HEK293 (cell line): ENCODE data around the gene ZRANB1.

Experiments used
- BCL11B ChIP-seq: fragments of 450-650 bp; formaldehyde crosslinking; IDR thresholded peaks from 2 replicates; pipeline ENCODE4 v1.5.1; 2016; ENCODE audit warnings: low read depth, missing biosample characterization, missing genetic modification characterization
- IKZF3 ChIP-seq: fragments of 450-650 bp; IDR thresholded peaks from 2 replicates; pipeline ENCODE4 v1.5.0; 2018; ENCODE audit warnings: missing biosample characterization, mild to moderate bottlenecking, missing genetic modification characterization, moderate library complexity
- INSM2 ChIP-seq: fragments of 450-650 bp; formaldehyde crosslinking; IDR thresholded peaks from 2 replicates; pipeline ENCODE4 v1.5.1; 2016; ENCODE audit warnings: missing biosample characterization, missing genetic modification characterization
- MZF1 ChIP-seq: fragments of 450-650 bp; formaldehyde crosslinking; IDR thresholded peaks from 2 replicates; pipeline ENCODE4 v1.5.1; 2017; ENCODE audit warnings: missing biosample characterization, missing genetic modification characterization, borderline replicate concordance
- OVOL3 ChIP-seq: fragments of 450-650 bp; formaldehyde crosslinking; IDR thresholded peaks from 2 replicates; pipeline ENCODE4 v1.5.1; 2016; ENCODE audit warnings: missing biosample characterization, missing genetic modification characterization
- PRDM10 ChIP-seq: fragments of 450-650 bp; formaldehyde crosslinking; IDR thresholded peaks from 2 replicates; pipeline ENCODE4 v1.5.1; 2016; ENCODE audit warnings: missing biosample characterization, missing genetic modification characterization
- SP7 ChIP-seq: fragments of 450-650 bp; formaldehyde crosslinking; IDR thresholded peaks from 2 replicates; pipeline ENCODE4 v1.5.1; 2016; ENCODE audit warnings: missing biosample characterization, missing genetic modification characterization
- ZBTB17 ChIP-seq: fragments of 450-650 bp; formaldehyde crosslinking; IDR thresholded peaks from 2 replicates; pipeline ENCODE4 v1.5.1; 2016; ENCODE audit warnings: missing biosample characterization, missing genetic modification characterization
- ZBTB48 ChIP-seq: fragments of 450-650 bp; formaldehyde crosslinking; IDR thresholded peaks from 2 replicates; pipeline ENCODE4 v1.5.1; 2016; ENCODE audit warnings: missing biosample characterization, missing genetic modification characterization
- ZBTB49 ChIP-seq: fragments of 450-650 bp; formaldehyde crosslinking; IDR thresholded peaks from 2 replicates; pipeline ENCODE4 v1.5.1; 2016; ENCODE audit warnings: missing biosample characterization, missing genetic modification characterization, low read depth
- ZBTB6 ChIP-seq: fragments of 450-650 bp; formaldehyde crosslinking; IDR thresholded peaks from 2 replicates; pipeline ENCODE4 v1.5.1; 2017; ENCODE audit warnings: missing biosample characterization, missing genetic modification characterization
- ZFHX2 ChIP-seq: fragments of 450-650 bp; formaldehyde crosslinking; conservative IDR thresholded peaks from 2 replicates; pipeline ENCODE4 v1.5.1; 2016; ENCODE audit warnings: missing biosample characterization, missing genetic modification characterization
- ZNF138 ChIP-seq: fragments of 450-650 bp; formaldehyde crosslinking; IDR thresholded peaks from 2 replicates; pipeline ENCODE4 v1.5.1; 2016; ENCODE audit warnings: missing biosample characterization, missing genetic modification characterization, borderline replicate concordance
- ZNF16 ChIP-seq: fragments of 450-650 bp; formaldehyde crosslinking; IDR thresholded peaks from 2 replicates; pipeline ENCODE4 v1.5.1; 2016; ENCODE audit warnings: low read depth, missing biosample characterization, missing genetic modification characterization
- ZNF211 ChIP-seq: fragments of 450-650 bp; formaldehyde crosslinking; IDR thresholded peaks from 2 replicates; pipeline ENCODE4 v1.5.1; 2016; ENCODE audit warnings: low read depth, missing biosample characterization, missing genetic modification characterization
- ZNF335 ChIP-seq: fragments of 450-650 bp; formaldehyde crosslinking; conservative IDR thresholded peaks from 2 replicates; pipeline ENCODE4 v1.5.1; 2016; ENCODE audit warnings: missing biosample characterization, missing genetic modification characterization
- ZNF473 ChIP-seq: fragments of 450-650 bp; formaldehyde crosslinking; IDR thresholded peaks from 2 replicates; pipeline ENCODE4 v1.5.1; 2017; ENCODE audit warnings: missing biosample characterization, missing genetic modification characterization
- ZNF514 ChIP-seq: fragments of 450-650 bp; formaldehyde crosslinking; IDR thresholded peaks from 2 replicates; pipeline ENCODE4 v1.5.1; 2016; ENCODE audit warnings: missing biosample characterization, missing genetic modification characterization
- ZNF518A ChIP-seq: fragments of 450-650 bp; formaldehyde crosslinking; conservative IDR thresholded peaks from 2 replicates; pipeline ENCODE4 v1.5.1; 2016; ENCODE audit warnings: low read depth, missing biosample characterization, missing genetic modification characterization
- ZNF548 ChIP-seq: fragments of 450-650 bp; formaldehyde crosslinking; IDR thresholded peaks from 2 replicates; pipeline ENCODE4 v1.5.1; 2016; ENCODE audit warnings: missing biosample characterization, missing genetic modification characterization
- ZNF549 ChIP-seq: fragments of 450-650 bp; IDR thresholded peaks from 2 replicates; pipeline ENCODE4 v1.5.1; 2018; ENCODE audit warnings: missing biosample characterization, missing genetic modification characterization, mild to moderate bottlenecking, inconsistent platforms, moderate library complexity
- ZNF558 ChIP-seq: fragments of 450-650 bp; formaldehyde crosslinking; IDR thresholded peaks from 2 replicates; pipeline ENCODE4 v1.5.1; 2016; ENCODE audit warnings: missing biosample characterization, missing genetic modification characterization
- ZNF561 ChIP-seq: fragments of 450-650 bp; IDR thresholded peaks from 2 replicates; pipeline ENCODE4 v1.5.1; 2018; ENCODE audit warnings: missing biosample characterization, missing genetic modification characterization, borderline replicate concordance
- ZNF621 ChIP-seq: fragments of 450-650 bp; formaldehyde crosslinking; IDR thresholded peaks from 2 replicates; pipeline ENCODE4 v1.5.1; 2017; ENCODE audit warnings: missing biosample characterization, missing genetic modification characterization
- ZNF626 ChIP-seq: fragments of 450-650 bp; sonication (Bioruptor Pico); formaldehyde crosslinking; IDR thresholded peaks from 2 replicates; pipeline ENCODE4 v1.5.1; 2018; ENCODE audit warnings: missing biosample characterization, missing genetic modification characterization, inconsistent platforms
- ZNF660 ChIP-seq: fragments of 450-650 bp; IDR thresholded peaks from 2 replicates; pipeline ENCODE4 v1.5.1; 2018; ENCODE audit warnings: missing biosample characterization, mild to moderate bottlenecking, missing genetic modification characterization
- ZSCAN23 ChIP-seq: fragments of 450-650 bp; formaldehyde crosslinking; IDR thresholded peaks from 2 replicates; pipeline ENCODE4 v1.5.1; 2016; ENCODE audit warnings: missing biosample characterization, missing genetic modification characterization
- ZSCAN30 ChIP-seq: fragments of 450-650 bp; IDR thresholded peaks from 2 replicates; pipeline ENCODE4 v1.5.1; 2018; ENCODE audit warnings: missing biosample characterization, mild to moderate bottlenecking, missing genetic modification characterization, moderate library complexity

ZRANB1 gene

GRCh38 chr10:125035136-125035535 lies 93.2 kb downstream of the ZRANB1 start (continued):
- TF ChIP-seq ZNF335 (tag by site-specific recombination) (no peak), PRDM10 (tag by site-specific recombination) (peak; percentile 50; the same call in 1 of the 2 replicates), SP7 (tag by site-specific recombination) (no peak), ZSCAN30 (tag by site-specific recombination) (0 out of 2 replicates have a peak, but pooled peaks have one; percentile 57), ZNF561 (tag by site-specific recombination) (0 out of 2 replicates have a peak, but pooled peaks have one; percentile 29), ZNF211 (tag by site-specific recombination) (no peak), OVOL3 (tag by site-specific recombination) (no peak), ZNF660 (tag by site-specific recombination) (no peak), ZBTB6 (tag by site-specific recombination) (no peak), ZNF514 (tag by site-specific recombination) (no peak), BCL11B (no peak), IKZF3 (no peak), ZNF138 (tag by site-specific recombination) (no peak), ZNF518A (tag by site-specific recombination) (no peak), MZF1 (tag by site-specific recombination) (peak; percentile 70; the same call in 1 of the 2 replicates), ZNF16 (no peak), ZBTB49 (no peak), ZFHX2 (tag by site-specific recombination) (no peak), ZBTB17 (tag by site-specific recombination) (no peak), ZBTB48 (tag by site-specific recombination) (peak; percentile 38; the same call in 1 of the 2 replicates), ZSCAN23 (no peak), INSM2 (tag by site-specific recombination) (0 out of 2 replicates have a peak, but pooled peaks have one; percentile 53), ZNF626 (tag by site-specific recombination) (no peak), ZNF548 (tag by site-specific recombination) (no peak), ZNF621 (tag by site-specific recombination) (no peak), ZNF558 (tag by site-specific recombination) (no peak), ZNF473 (tag by site-specific recombination) (no peak), ZNF549 (tag by site-specific recombination) (no peak)
